HEK293T (cell line): ENCODE data around the gene TSEN15.
"Not testable (repeated sequence)": the region's sequence is repeated elsewhere in the genome, so short reads cannot be mapped to it uniquely, and the experiment has no call there.

Experiments used
- ARNT ChIP-seq: fragments of 450-650 bp; IDR thresholded peaks from 2 replicates; pipeline ENCODE4 v1.6.1; 2017; ENCODE audit warnings: mild to moderate bottlenecking
- ELF4 ChIP-seq: fragments of 450-650 bp; IDR thresholded peaks from 2 replicates; pipeline ENCODE4 v1.6.1; 2017; ENCODE audit warnings: antibody characterized with exemption
- FOXA1 ChIP-seq: fragments of 450-650 bp; IDR thresholded peaks from 2 replicates; pipeline ENCODE4 v1.6.1; 2016; ENCODE audit warnings: mild to moderate bottlenecking
- FOXM1 ChIP-seq: fragments of 450-650 bp; IDR thresholded peaks from 2 replicates; pipeline ENCODE4 v1.6.1; 2017; ENCODE audit warnings: mild to moderate bottlenecking, borderline replicate concordance
- NFRKB ChIP-seq: fragments of 450-650 bp; IDR thresholded peaks from 2 replicates; pipeline ENCODE4 v1.6.1; 2016; ENCODE audit warnings: mild to moderate bottlenecking, moderate library complexity
- PKNOX1 ChIP-seq: fragments of 450-650 bp; IDR thresholded peaks from 2 replicates; pipeline ENCODE4 v1.6.1; 2016
- SP1 ChIP-seq: fragments of 450-650 bp; IDR thresholded peaks from 2 replicates; pipeline ENCODE4 v1.6.1; 2017
- SUZ12 ChIP-seq: fragments of 450-650 bp; IDR thresholded peaks from 2 replicates; pipeline ENCODE4 v1.6.1; 2016; ENCODE audit warnings: mild to moderate bottlenecking
- ZNF384 ChIP-seq: fragments of 450-650 bp; IDR thresholded peaks from 2 replicates; pipeline ENCODE4 v1.6.1; 2016

GRCh38 chr1:184096580-184096979, 45.0 kb downstream of the TSEN15 start:
- not testable (repeated sequence) for TF ChIP-seq FOXM1, ELF4, FOXA1, ZNF384, PKNOX1, SUZ12, ARNT, NFRKB, SP1
